ENCODE measurements around the gene APBA2. TPM values are rescaled to one million over a fixed set of nuclear protein-coding genes. Genes with fewer than 3 reads are reported as not detected.

Gene APBA2
- total RNA-seq, 1 experiment from 2014 or later, result 13.2 TPM

- no peak for DNase-seq (ENCODE audit: low spot score)
These were observed 97.9 kb downstream of the APBA2 start for GRCh38 chr15:28983432-28984311.

GRCh38 chr15:28984421-28985315, 98.9 kb downstream of the APBA2 start:
- DNase-seq (ENCODE audit: low spot score), result peak; percentile 34

GRCh38 chr15:28985316-28985645, 99.5 kb downstream of the APBA2 start:
- no peak for DNase-seq (ENCODE audit: low spot score)

GRCh38 chr15:28985691-28986090, 99.9 kb downstream of the APBA2 start:
- DNase-seq (ENCODE audit: low spot score), result no peak

DNA sequence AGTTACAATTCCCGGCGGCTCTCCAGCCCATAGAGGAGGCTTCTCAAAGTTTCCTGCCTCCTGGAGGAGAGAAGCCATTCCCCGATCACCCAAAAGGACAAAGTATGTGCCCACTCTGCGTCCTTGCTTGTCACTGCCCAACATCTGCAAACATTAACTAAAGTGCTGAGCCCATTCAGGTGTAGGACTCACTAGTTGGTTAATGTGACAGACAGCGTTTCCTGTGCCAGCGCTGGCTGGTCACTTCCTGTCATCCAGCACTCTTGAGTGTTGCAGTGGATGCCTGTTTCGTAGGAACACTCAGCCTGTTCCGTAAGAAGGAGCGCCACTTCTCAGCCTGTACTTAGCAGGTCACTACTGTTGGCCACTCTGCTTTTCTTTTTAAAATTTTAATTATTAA, 100.3 kb downstream of the APBA2 start:
- DNase-seq (ENCODE audit: low spot score), result no peak

- no peak for DNase-seq (ENCODE audit: low spot score)
These were observed 101.0 kb downstream of the APBA2 start for GRCh38 chr15:28986726-28987125.

- DNase-seq (ENCODE audit: low spot score), result no peak
These were observed 101.6 kb downstream of the APBA2 start for GRCh38 chr15:28987337-28987736.

DNA sequence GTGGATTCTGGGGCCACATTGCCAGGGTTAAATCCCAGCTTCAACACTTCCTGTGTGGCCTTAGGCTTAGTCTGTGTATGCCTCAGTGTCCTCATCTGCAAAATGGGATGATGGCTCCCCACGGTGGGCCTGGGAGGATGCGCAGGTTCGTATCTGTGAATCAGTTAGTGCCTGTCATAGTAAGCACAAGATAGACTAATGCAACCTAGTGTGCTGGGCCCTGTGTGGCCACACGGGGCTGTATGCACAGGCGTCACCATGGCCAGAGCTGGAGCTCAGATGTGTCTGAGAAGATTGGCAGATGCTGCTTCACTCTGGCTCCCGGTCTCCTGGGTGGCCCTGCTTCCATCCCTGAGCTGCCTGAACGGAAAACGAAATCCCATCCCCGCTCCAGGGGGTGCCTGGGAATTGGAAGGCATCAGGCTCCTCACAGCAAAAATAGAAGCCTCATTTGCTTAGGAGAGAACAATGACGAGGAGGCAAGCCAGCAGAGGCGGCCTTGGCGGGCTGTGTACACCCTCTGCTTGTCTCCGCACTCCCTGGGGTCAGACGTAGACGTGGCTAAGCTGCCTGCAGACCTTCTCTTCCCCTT, 103.6 kb downstream of the APBA2 start:
- DNase-seq (ENCODE audit: low spot score), result no peak

- DNase-seq (ENCODE audit: low spot score), result no peak
These were observed 104.1 kb downstream of the APBA2 start for GRCh38 chr15:28989896-28990295.

- DNase-seq (ENCODE audit: low spot score), result no peak
These were observed 104.6 kb downstream of the APBA2 start for GRCh38 chr15:28990390-28990789.

DNA sequence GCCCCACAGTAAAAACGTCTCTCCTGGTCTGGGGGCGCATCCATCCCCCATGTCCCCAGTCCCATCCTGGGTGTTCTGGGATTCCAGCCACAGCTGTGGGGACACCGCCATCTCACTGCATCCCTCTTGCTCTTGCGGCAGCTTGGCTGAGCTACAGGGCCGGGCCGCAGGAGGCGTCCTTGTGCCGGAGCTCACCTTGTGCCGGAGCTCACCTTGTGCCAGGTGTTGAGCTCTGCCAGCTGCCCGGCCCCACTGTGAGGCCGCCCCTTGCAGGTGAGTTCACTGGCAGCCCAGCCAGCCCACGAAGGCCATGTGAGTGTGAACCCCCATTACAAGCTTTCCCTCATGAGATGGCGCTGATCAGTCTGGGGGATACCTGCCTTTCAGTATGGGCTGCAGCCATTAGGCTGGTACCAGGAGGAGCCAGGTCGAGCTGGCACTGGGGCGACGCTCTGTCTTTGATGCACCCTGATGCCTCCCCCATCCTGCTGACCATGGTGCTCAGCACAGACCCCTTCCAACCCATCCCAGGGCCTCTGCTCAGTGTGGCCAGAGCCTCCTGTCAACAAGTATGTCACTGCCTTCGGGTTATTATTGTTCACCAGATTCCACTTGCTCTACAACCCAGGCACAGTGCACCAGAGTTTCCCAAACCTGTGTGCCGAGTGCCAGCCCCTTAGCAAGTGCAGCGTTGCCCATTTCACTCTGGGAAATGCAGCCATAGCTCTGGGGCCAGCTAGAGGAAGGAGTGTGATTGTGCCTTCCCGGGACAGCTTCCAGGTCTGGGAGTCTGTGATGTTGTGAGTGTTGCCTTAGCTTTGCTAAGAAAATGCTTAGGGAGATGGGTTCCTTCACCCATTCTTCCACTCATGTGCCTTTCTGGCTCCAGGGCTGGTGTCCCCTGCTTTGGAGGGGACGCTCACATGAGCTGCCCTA, 105.7 kb downstream of the APBA2 start:
- no peak for DNase-seq (ENCODE audit: low spot score)

DNA sequence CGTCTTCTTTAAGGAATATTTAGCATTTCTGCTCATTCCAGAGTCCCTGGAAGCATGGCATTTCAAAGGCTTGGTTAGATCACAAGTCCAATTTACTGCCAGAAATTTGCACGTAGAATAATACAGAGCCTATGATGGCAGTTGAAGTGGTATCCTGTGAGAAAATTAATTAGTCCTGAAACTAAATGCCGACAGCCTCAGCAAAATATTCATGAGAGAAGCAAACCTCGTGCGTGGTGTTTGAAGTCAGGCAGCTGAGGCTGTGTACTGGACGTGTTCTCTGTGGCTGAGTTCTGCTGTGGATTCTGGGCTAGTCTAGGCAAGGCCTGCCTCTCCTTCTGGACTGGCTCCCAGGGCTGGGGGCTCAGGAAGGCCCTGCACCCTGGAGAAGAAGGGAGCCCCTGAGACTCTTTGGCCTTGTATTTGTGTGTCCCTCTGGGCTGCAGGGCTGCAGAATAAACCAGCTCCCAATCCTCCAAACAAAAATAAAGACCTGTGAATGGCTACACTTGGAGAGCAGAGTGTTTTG, 106.6 kb downstream of the APBA2 start:
- DNase-seq (ENCODE audit: low spot score), result no peak

DNA sequence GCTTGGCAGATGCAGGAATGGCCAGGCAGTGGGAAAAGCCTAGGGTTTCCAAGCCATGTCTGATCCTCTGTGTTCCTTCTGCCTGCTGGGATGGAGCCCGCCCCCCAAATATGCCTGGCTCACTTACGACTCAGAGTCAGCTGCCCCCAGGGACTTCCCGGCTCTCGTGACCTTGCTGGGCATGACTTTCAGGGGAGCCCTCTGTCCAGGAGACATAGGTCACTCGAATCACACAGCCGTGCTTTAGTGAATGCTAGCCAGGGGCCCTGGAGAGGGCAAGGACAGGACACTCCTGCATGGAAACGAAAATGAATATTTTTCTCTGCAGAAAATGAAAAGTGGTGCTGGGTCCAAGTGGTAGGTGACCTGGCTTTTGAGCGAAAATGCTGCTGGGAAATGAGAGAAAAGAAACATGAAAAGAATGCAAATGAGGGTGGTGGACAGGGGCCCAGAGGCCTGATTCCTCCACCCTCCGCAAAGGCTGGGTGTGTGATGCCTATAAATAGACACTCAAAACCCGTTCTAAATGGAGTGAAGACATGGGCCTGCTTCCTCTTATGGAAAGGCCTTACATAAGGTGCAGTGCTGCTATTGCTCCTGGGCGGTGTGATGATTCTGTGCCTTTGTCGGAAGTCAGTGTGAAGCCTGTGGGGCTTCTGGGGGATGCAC, 107.4 kb downstream of the APBA2 start:
- no peak for DNase-seq (ENCODE audit: low spot score)

DNA sequence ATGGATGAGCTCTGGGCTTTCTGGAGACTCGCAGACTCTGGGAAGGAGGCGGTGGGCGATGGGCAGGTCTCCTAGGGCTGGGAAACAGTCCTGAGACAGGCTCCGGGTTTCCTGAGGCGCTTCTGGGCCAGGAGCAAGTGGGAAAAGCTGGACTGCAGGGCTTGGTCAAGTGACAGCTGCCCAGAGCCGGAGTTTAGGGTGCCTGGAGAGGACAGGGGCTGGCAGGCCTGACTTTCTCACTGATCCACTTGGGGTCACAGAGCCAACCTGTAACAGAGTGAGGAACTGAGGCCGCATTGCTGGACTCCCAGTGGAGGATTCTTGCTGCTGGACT, 107.9 kb downstream of the APBA2 start:
- no peak for DNase-seq (ENCODE audit: low spot score)

- no peak for DNase-seq (ENCODE audit: low spot score)
These were observed 108.5 kb downstream of the APBA2 start for GRCh38 chr15:28994142-28994830.

- no peak for DNase-seq (ENCODE audit: low spot score)
These were observed 109.2 kb downstream of the APBA2 start for GRCh38 chr15:28994831-28995596.

- DNase-seq (ENCODE audit: low spot score), result no peak
These were observed 109.9 kb downstream of the APBA2 start for GRCh38 chr15:28995705-28996104.

GRCh38 chr15:28996289-28996688, 110.5 kb downstream of the APBA2 start:
- no peak for DNase-seq (ENCODE audit: low spot score)

- DNase-seq (ENCODE audit: low spot score), result no peak
These were observed 111.2 kb downstream of the APBA2 start for GRCh38 chr15:28996953-28997352.

Measured in H4 (cell line).